ENCODE measurements around the gene ART5.
"Not testable (repeated sequence)": the region's sequence is repeated elsewhere in the genome, so short reads cannot be mapped to it uniquely, and the experiment has no call there.

Gene ART5

GRCh38 chr11:3658252-3658651 is 16.5 kb upstream of the ART5 start:
- no peak for DNase-seq (ENCODE audit: low read depth)

- not testable (repeated sequence) for DNase-seq (ENCODE audit: low read depth)
Measured at GRCh38 chr11:3657331-3657730, 15.5 kb upstream of the ART5 start.

GRCh38 chr11:3655547-3655946 is 13.8 kb upstream of the ART5 start:
- no peak for DNase-seq (ENCODE audit: low read depth)

GRCh38 chr11:3652514-3652913 is 10.7 kb upstream of the ART5 start:
- not testable (repeated sequence) for DNase-seq (ENCODE audit: low read depth)

- not testable (repeated sequence) for DNase-seq (ENCODE audit: low read depth)
Measured at GRCh38 chr11:3649374-3649773, 7.6 kb upstream of the ART5 start.

- DNase-seq (ENCODE audit: low read depth) = not testable (repeated sequence)
Measured at GRCh38 chr11:3648843-3649242, 7.1 kb upstream of the ART5 start.

GRCh38 chr11:3645552-3645951 is 3.8 kb upstream of the ART5 start:
- no peak for DNase-seq (ENCODE audit: low read depth)

GRCh38 chr11:3644817-3645235 is 3.0 kb upstream of the ART5 start, which contains the start of gene ART1:
Gene ART1 (plus strand): TSS chr11:3645128. CDS start chr11:3659214, 14,086 bp downstream.
- peak; percentile 10 for DNase-seq (ENCODE audit: low read depth)

GRCh38 chr11:3643102-3643546 is 1.3 kb upstream of the ART5 start:
- DNase-seq (ENCODE audit: low read depth) = not testable (repeated sequence)

- DNase-seq (ENCODE audit: low read depth) = peak; percentile 67
Measured at GRCh38 chr11:3642071-3642951, 519 bp upstream of the ART5 start.

- no peak for DNase-seq (ENCODE audit: low read depth)
Measured at GRCh38 chr11:3641191-3641590, 601 bp downstream of the ART5 start.

- no peak for DNase-seq (ENCODE audit: low read depth)
Measured at GRCh38 chr11:3639841-3640240, 2.0 kb downstream of the ART5 start.

GRCh38 chr11:3638513-3638912 is 3.3 kb downstream of the ART5 start:
- no peak for DNase-seq (ENCODE audit: low read depth)

GRCh38 chr11:3637201-3637600 is 4.6 kb downstream of the ART5 start:
- no peak for DNase-seq (ENCODE audit: low read depth)

GRCh38 chr11:3635641-3636375 is 6.0 kb downstream of the ART5 start:
- DNase-seq (ENCODE audit: low read depth) = no peak

- DNase-seq (ENCODE audit: low read depth) = no peak
Measured at GRCh38 chr11:3632070-3632660, 9.6 kb downstream of the ART5 start.

GRCh38 chr11:3631331-3631730 is 10.5 kb downstream of the ART5 start:
- peak; percentile 28 for DNase-seq (ENCODE audit: low read depth)

GRCh38 chr11:3627291-3627690 is 14.5 kb downstream of the ART5 start:
- peak; percentile 82 for DNase-seq (ENCODE audit: low read depth)

- no peak for DNase-seq (ENCODE audit: low read depth)
Measured at GRCh38 chr11:3626250-3626960, 15.4 kb downstream of the ART5 start.

GRCh38 chr11:3623767-3624458 is 17.9 kb downstream of the ART5 start:
- DNase-seq (ENCODE audit: low read depth) = no peak

GRCh38 chr11:3623121-3623520 is 18.7 kb downstream of the ART5 start:
- DNase-seq (ENCODE audit: low read depth) = no peak

Measured in ELR (cell line).